Sigmoid colon (tissue), 3 donors: Measurements from ENCODE around the gene HLF.

ENCODE experiments used
- CTCF ChIP-seq, 4 experiments: fragments of 450-650 bp in 3 of 4; fragments of 200-600 bp in 1 of 4; IDR thresholded peaks; one replicate each; pipeline ENCODE4 v1.5.1; 2016 to 2019; ENCODE audit warnings: antibody characterized with exemption in 4 of 4, mild to moderate bottlenecking in 3 of 4, moderate library complexity in 2 of 4
- POLR2A ChIP-seq, 2 donors: fragments of 450-650 bp; IDR thresholded peaks; one replicate each; pipeline ENCODE4 v1.6.1; 2016; ENCODE audit warnings: antibody characterized with exemption in 2 of 2, mild to moderate bottlenecking in 2 of 2, moderate library complexity in 2 of 2

- TF ChIP-seq CTCF (IDR thresholded peaks at IDR 0.05) (peak; percentile 64 to 84 (median 76)), POLR2A (IDR thresholded peaks at IDR 0.05) (no peak)
Observed at GRCh38 chr17:55348749-55349354, 84.1 kb downstream of the HLF start.
